Hematopoietic multipotent progenitor cell treated with erythropoietin and hydrocortisone succinate and interleukin-3 and kit ligand, for 4 days (in vitro differentiated cells): ENCODE data around the gene RNF13.

ENCODE experiments used
- DNase-seq: peaks from one replicate; pipeline ENCODE4 v3.0.0-alpha.2; 2015

Gene RNF13

GRCh38 chr3:150006794-150007193, 193.8 kb downstream of the RNF13 start:
- DNase-seq: peak; percentile 8
